HG02938 (cell line): ENCODE measurements around the gene GPER1.
"Not testable (repeated sequence)": the region's sequence is repeated elsewhere in the genome, so short reads cannot be mapped to it uniquely, and the experiment has no call there.

Experiments used
- ATAC-seq: cut with Tn5 transposase; IDR thresholded peaks from one replicate; pipeline ENCODE4 v1.9.1; 2021; ENCODE audit warnings: mild to moderate bottlenecking, moderate library complexity; ENCODE audit not compliant: unreplicated experiment

GPER1 gene

DNA sequence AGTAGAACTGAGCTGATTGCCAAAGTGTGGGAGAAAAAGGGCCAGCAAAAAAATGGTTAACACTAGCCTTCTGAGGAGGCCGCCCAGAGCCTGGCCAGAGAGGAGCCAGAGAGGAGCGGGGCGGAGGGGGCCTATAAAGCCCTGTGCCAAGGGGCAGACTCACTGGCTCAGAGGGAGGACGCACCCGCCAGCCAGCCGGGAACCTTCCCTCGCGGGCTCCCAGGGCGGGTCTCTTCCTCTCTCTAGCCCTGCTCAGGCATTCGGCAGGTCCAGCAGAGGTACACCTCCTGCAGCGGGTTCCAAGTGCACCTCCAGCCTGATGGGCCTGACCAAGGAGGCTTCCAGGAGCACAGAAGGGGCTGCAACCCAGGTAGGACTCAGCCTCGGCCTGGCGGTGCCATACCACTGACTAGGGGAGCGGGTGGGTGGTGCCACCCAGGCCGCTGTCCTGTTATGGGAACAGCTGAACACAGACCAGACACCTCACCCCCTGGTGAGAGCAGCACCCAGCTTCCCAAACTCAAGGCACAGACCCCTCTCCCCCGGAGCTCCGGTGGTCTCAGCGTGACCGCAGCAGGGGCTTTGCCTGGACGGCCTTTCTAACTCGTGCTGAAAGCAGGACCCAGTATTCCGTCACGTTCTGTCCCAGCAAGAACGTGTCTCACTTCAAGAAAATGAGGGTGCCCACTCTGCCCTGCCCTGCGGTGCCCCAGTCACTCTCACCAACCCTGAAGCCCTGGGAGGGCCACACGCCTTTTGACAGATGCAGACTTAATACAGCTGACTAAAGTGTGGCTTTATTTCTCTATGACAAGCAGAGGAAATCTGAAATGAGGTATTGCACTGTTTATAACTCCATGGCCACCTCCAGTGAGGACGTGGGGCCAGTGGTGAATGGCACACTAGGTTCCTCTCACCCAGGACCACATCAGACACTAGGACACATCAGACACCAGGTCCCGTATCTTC lies at the start of gene GPER1:
Gene GPER1 (plus strand): TSS at position 162 of the 969 bp plus-strand sequence. CDS start 3,616 bp downstream, outside the sequence.
- no peak for ATAC-seq

DNA sequence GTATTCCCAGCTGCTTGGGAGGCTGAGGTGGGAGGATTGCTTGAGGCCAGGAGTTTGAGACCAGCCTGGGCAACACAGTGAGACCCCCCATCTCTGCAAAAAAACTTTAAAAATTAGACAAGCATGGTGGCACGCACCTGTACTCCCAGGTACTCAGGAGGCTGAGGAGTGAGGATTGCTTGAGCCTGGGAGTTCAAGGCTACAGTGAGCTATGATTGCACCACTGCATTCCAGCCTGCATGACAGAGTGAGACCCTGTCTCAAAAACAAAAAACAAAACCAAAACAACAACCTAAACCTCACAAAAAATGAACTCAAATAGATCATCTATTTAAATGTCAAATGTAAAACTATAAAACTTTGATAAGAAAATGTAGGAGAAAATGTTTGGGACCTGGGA lies 47.7 kb upstream of the GPER1 start:
- not testable (repeated sequence) for ATAC-seq

GRCh38 chr7:1040790-1041189 lies 47.1 kb upstream of the GPER1 start:
- no peak for ATAC-seq

- no peak for ATAC-seq
Observed at GRCh38 chr7:1041551-1042491, 46.1 kb upstream of the GPER1 start.

- no peak for ATAC-seq
Observed at GRCh38 chr7:1042492-1042833, 45.5 kb upstream of the GPER1 start.

DNA sequence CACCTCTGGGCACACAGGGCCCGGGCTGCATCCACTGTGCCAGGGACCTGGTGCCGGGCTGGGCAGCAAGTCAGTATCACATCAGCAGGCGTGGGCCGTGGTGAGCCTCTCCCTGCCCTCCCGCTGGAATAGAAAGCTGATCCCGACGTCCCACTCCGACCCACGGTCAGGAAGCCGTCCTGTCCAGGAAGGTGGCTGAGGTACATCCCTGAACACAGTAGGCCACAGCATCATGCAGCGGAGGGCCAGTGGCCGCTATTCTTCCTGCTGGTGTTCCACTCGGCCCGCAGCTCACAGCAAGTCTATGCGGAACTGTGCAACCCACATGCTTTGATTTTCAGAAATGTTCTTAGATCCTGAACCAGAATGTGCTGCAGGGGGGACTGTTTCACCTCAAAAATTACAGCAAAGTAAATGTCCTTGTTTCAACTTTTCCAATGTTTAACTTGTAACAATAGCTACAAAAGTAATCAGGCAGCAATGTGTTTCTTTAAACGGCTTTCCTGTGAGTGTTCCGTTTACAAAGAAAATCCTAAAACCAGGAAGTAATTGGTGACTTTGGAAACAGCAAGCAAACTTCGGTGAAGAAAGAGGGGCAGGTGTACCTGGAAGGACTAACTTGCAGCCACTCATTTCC lies 44.2 kb upstream of the GPER1 start:
- ATAC-seq, result no peak

- peak; percentile 69 for ATAC-seq
Observed at GRCh38 chr7:1044189-1045068, 43.5 kb upstream of the GPER1 start, which contains the start of gene GPR146. GPR146 (plus strand) TSS chr7:1044546; CDS start chr7:1057516, 12,970 bp downstream.

DNA sequence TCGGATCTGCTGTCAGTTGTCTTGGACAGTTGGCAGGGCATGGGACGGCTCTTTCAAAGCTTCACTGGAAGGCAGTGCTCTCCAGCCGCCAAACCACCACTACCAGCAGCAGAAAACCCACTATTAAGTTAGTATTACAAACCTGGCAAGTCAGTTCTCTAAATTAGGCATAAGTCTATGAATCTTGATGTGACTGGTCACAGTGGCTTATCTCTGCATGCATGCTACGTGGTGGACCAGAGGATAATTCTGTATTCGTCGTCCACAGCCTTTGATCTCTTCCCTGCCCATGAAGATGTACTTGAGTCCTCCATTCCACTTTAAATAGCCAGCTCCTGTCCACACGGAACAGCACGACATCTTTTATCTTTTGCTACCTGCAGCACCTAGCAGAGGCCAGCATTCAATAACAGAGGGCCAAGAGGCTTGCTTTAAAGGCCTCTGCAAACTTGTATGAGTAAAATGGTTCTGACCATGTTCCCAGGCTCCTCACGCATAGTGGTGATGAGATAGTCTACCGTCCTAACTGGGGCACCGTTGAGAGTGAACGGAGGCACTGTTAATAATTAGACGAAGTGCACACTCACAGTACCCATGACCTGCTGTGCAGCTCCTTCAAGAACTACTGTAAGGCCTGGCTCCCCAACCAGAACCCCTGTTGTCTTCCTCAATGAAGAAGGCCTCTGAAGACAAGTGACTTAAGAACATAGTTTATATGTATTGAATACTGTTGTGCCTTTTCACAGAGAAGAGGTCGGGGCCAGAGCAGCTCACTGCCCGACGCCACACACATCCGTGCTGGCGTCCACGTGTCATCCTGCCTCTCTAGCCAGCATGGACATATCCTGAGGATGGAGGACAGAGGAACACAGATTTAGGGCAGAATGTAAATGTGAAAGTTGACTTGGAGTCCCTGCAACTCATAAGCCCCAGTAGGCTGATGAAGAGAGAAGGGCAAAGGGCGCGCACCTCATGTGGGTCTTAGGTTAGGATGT lies 42.5 kb upstream of the GPER1 start:
- no peak for ATAC-seq

DNA sequence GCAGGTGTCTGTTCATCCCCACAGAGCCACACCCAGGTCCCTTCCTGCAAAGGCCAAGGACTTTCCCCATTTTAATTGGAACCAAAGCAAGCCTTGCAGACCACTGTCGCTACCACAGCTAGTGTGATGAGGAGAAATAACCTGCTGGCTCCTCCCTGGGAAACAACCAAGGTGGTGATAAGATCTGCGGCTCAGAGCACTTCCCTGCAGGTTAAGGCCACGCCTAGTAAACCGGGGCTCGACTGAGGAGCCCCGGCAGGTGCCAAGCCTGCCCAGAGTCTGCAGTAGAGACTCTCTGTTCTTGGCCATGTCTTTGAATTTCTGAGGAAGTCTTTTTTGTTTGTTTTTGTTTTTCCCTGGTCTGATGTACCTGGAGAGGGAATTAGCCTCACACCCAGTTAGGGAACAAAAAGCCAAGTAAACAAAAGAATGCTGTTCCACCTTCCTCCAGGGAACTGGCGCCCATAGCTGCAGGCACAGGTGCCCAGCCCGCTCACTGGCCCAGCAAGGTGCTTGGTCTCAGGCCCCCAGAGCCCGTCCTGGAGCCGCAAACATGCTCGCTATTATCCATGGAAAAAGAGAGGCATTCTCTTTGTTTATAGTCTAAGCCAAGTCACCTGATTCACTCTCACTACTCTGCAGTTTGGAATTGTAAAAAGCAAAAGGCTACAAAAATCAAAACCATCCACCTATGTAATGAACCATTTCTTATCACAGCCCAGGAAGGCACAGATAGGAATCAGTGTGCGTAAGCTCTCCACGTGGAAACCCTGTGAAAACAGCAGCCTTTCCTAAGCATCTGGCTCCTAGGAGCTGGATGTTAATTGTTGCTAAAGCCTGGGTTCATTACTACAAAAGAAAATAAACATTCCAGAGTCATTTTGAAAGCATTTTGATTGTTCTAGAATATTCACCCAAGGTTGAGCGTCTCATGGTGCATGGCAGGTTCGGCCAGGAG lies 40.9 kb upstream of the GPER1 start:
- no peak for ATAC-seq

DNA sequence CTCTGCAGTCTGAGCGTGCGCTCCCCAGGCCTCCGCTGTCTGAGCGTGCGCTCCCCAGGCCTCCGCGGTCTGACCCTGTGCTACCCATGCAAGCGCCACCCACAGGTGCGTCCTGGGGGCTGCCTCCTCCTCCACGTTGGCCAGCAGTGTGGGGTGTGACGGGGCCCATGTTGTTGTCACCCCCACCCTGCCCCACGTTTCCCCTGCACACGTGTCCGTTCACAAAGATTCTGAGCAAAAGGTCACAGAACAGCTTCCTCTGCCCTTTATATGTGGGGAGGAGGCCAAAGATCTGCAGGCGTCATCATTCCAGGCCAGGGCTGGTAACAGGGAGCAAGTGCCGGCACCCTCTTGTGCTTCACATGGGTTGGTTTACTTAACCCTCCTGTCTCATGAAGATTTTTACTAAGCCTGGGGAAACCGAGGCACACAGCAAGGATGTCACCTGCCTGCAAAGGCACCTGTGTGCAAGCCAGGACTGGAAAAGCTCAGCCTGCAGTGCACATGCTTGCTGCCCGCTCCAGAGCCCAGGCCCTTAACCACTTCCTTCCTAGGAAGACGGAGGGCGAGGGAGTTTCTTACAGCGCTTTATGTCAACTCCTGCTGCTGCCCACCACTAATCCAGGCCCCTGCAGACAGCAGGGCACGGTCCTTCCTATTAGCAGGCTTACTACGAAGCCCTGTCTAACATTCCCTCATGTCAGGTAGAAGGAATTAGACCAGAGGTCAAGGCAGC lies 38.7 kb upstream of the GPER1 start:
- no peak for ATAC-seq

DNA sequence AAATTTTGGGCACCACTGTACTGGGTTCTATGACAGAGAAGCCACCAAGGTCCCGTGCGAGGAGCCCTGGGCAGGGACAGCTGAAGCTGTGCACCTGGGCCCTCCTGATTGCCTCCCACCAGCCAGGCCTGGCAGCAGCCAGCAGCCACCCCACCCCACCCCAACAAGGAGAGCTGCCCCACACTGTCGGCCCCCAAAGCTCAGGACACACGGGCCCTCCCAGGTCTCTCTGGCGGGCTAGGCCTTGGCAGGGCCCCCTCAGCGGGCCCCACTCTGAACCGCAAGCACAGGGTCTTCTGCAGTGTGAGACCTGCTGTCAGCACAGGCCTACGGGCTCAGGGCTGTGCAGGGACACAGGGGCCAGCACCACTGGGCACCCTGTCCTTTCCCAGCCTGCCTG lies 38.1 kb upstream of the GPER1 start:
- ATAC-seq, result no peak

- ATAC-seq, result no peak
Observed at GRCh38 chr7:1050254-1050906, 37.5 kb upstream of the GPER1 start.

DNA sequence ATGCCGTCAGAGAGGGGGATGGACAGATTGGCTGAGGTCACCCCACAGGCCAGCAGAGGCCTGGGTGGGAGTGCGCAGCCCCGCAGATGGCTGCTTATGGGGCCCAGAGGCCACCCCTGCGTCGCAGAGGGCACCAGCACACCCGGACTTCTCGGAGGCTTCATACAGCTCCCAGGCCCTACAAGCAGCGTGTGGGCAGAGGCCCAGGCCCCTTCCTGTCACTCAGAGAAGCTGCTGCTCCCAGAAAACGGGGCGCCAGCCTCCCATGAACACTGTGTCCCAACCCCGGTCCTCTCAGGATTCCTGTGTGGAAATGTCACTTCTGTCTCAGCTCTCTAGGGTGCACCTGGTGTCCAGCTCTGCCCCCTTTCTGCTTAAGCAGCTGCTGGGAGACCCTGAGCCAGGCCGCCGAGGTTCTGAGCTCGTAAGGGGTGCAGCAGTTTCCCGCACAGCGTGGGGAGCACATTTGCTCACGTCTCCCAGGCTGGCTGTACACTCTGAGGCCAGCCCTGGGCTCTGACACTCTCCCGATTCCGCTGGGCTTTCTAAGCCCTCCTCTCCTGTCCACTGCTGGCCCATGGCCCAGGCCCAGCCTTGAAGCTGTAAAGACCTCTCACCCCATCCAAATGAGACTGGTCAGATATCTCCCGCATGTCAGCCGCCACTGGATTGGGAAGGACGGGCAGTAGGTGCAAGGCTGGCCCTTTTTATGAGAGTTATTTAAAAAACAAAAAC lies 36.8 kb upstream of the GPER1 start:
- no peak for ATAC-seq

- no peak for ATAC-seq
Observed at GRCh38 chr7:1052031-1052818, 35.7 kb upstream of the GPER1 start.

GRCh38 chr7:1053002-1053411 lies 34.9 kb upstream of the GPER1 start:
- ATAC-seq, result no peak
